ENCODE data around the gene ARHGEF28.

The ARHGEF28 gene

DNA sequence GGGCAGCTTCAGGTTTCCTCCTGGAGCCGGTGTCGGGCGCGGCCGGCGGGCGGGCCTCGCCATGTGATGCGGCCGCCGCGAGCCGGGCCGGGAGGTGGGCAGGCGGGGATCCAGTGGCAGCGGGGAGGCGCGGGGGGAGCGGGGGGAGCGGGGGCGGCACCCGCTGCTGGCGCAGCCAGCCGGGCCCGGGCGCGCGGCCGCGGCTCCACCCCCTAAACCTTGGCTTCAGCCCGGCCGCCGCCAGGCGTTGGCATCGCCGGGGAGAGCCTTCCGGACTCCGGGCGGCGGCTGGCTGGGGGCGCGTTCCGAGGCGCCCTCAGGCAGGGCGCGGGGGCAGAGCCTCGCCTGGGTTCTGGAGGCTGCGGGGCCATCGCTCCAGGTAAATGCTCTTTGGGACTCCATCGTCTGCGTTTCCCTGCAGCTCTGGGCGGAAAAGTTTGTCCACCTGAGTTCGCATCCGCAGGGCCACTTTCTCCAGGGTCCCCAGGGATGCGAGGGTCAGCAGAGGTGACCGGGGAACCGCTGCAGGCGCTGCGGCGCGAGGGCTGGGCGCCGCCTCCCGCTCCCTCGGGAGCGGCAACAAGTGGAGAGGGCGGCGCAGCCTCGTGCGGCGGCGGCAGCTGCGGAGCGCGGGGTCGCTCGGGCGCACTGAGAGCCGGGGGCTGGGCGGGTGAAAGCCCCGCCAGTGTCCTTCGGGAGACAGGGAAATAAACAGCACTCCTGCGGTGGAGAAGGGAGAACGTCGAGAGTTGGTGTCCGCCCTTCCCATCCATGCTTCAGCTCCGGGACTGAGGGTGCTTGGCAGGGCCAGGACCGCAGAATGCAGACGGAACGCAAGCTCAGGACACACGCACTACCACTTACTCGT, at the start of gene ARHGEF28:
ARHGEF28 (plus strand) TSS at position 253 of the 868 bp plus-strand sequence. CDS start 58,656 bp downstream, outside the sequence.
- DNase-seq: peak in 8 of 10 donors; percentile 19 to 88 (median 56)
- intact Hi-C loops (cut with DNase I): no loop called here

- intact Hi-C loops (cut with DNase I): no loop called here
- DNase-seq: no peak
These were observed 43.5 kb upstream of the ARHGEF28 start for GRCh38 chr5:73582285-73583145.

GRCh38 chr5:73587923-73588322, 38.1 kb upstream of the ARHGEF28 start:
- intact Hi-C loops (cut with DNase I): no loop called here
- DNase-seq: no peak

DNA sequence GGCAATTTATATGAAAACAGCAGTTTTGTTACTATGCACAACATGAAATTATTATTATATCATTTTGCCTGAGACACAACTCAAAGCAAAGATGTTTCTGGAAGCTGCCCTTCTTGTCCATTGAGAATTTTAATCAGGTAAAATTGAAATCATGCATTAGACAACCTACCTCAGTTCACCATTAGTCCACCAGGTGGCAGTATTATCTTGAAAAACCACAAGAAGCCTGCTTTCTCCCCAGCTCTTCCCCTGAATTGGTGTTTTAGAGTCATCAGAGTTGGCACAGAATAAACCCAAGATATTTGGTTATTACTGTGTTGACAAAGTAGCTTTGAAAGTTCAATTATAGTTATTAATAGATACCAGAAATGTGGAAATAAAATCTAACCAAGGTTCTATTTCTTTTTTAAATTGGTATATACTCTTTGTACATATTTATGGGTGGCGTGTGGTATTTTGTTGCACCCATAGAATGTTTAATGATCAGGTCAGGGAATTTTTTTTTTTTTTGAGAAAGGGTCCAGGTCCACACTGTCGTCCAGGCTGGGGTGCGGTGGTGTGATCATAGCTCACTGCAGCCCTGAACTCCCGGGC, 34.8 kb upstream of the ARHGEF28 start:
- intact Hi-C loops (cut with DNase I): loop anchor here (1.0 kb wide), 1 partner anchor 201 kb away; no protein-coding TSS in a partner anchor
- DNase-seq: peak in 2 of 10 donors; percentile 24 to 26

GRCh38 chr5:73591698-73592501, 34.1 kb upstream of the ARHGEF28 start:
- intact Hi-C loops (cut with DNase I): loop anchor here (1.0 kb wide), 1 partner anchor 200 kb away; no protein-coding TSS in a partner anchor
- DNase-seq: no peak

GRCh38 chr5:73592551-73592950, 33.4 kb upstream of the ARHGEF28 start:
- intact Hi-C loops (cut with DNase I): no loop called here
- no peak for DNase-seq

DNA sequence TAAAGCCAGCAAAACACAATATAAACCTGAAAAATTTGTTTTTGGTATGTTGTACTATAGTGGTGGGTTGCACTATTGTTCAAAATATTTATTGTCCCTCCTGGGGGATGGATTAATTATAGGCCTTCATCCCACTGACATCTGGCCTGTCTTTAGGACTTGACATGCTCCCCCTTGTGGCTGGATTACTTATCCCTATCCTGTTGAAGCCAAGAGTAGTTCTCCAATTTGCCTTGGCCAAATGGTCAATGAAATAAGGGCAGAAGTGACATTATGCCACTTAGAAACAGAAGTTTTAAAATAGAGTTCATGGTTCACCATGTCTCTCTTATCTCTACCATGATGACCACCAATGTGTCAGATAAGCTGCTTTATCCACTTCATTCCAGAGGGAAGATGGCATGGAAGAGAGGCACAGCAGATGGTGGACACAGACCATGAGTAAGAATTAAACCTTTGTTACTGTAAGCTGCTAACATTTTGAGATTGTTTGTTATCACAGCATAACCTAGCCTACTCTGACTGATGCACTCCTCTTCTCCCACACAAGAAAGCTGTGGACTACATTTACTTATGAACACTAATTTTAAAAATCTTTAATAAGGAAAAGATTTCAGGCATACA, 29.2 kb upstream of the ARHGEF28 start:
- intact Hi-C loops (cut with DNase I): no loop called here
- no peak for DNase-seq

DNA sequence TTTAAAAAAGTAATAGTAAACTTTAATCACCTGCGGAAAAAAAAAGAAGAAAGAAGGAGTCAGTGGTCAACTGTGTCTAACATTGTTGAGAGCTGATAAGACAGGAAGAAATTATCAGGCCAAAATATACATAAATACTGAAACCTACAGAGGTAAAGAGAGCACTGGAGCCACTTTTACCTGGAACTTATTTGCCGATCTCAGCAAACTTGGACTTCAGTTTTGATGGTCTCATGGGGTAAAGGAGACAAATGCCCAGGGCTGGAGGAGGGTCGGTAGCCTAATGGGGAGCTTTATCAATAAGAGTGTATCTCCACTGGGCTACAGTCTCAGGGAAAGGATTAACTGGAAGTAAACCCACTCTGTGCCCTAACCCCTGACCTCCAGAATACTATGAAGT, 26.6 kb upstream of the ARHGEF28 start:
- DNase-seq: no peak
- intact Hi-C loops (cut with DNase I): no loop called here

DNA sequence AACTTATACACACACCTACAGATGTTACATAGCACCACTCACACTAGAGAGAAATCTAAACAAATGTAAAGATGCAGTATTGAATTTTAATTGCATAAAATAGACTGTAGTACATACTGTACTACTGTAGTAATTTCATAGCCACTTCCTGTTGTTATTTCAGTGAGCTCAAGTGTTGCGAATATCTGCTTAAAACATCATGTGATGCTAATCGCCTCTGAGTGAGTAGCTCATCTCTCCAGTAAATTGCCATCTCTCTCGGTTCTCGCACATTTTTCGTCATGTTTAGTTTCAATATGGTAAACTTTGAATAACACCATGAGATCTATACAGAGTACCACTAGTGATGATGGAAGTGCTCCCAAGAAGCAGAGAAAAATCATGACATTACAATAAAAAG, 22.0 kb upstream of the ARHGEF28 start:
- no peak for DNase-seq
- intact Hi-C loops (cut with DNase I): no loop called here

GRCh38 chr5:73605223-73606087, 20.5 kb upstream of the ARHGEF28 start:
- intact Hi-C loops (cut with DNase I): no loop called here
- no peak for DNase-seq

DNA sequence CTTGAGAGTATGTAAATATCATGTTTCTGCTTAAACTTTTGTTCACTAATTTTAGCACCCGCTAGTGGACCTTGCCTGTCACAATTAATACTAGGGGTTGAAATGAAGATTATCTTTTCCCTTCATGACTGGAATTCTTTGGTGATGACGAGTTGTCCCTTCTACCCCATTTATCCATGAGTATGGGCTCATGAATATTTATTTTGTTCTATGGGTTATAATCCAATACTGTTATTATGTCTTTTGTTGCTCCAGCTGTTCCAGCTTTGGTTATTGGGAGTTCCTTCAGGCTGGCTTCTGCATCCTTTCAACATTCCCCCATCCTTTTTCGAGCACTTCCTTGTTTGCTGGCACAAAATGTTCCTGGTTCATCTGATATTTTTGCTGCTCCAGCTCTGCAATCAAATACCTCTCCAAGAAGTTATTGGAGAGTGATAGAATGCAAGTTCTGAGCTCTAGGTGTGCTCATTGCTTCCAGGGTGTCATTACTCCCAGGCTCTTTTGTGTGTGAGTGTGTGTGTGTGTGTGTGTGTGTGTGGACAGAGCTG, 19.7 kb upstream of the ARHGEF28 start:
- intact Hi-C loops (cut with DNase I): no loop called here
- no peak for DNase-seq

- DNase-seq: no peak
- intact Hi-C loops (cut with DNase I): no loop called here
These were observed 18.8 kb upstream of the ARHGEF28 start for GRCh38 chr5:73607228-73607627.

GRCh38 chr5:73612799-73613198, 13.2 kb upstream of the ARHGEF28 start:
- DNase-seq: no peak
- intact Hi-C loops (cut with DNase I): no loop called here

DNA sequence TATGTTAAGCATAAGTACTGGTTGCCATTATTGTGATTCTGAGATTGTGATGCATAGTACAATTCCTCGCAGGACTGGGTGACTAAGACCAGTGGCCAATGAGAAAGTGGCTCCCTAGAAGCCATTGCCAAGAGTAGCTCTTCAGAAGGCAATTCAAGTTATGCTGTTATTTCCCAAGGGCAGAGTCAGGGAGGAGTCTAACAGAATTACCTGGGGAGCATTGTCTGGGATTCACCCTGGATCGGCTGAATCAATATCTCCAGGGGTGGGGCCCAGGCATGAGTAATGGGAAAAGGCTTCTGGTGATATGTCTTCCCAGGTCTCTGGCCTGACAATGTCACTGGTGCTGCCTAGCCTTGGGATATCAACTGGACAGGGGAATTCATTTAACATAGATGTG, 10.9 kb upstream of the ARHGEF28 start:
- no peak for DNase-seq
- intact Hi-C loops (cut with DNase I): no loop called here

DNA sequence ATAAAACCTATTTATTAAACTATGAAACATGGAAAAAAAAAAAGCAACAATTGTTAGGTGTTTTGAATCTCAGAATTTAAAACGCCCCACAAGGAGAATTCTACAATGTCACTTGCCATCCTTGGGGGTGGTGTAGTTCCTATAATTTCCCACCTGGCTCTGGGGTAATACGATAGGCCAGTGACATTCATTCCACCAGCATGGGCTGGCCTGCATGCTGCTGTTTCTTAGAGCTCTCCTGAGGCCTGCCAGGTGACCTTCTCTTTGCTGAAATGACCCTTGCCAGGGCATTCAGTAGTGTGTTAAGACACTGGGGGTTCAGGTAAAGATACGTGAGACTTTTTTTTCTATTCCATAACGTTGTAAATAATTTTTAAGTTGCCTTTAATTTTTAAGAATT, 10.0 kb upstream of the ARHGEF28 start:
- intact Hi-C loops (cut with DNase I): no loop called here
- DNase-seq: no peak

GRCh38 chr5:73617510-73618279, 8.3 kb upstream of the ARHGEF28 start:
- intact Hi-C loops (cut with DNase I): no loop called here
- DNase-seq: no peak

GRCh38 chr5:73619606-73620333, 6.2 kb upstream of the ARHGEF28 start:
- intact Hi-C loops (cut with DNase I): no loop called here
- no peak for DNase-seq

Measured in posterior cingulate gyrus (tissue), 11 donors.